IMR-90 (cell line): ENCODE results near the gene CFP. TPM values are rescaled to one million over a fixed set of nuclear protein-coding genes. Genes with fewer than 3 reads are reported as not detected.

Experiments used
- ATAC-seq: fragments of 200-7000 bp; cut with Tn5 transposase; 2 replicates; pipeline ENCODE4 v1.9.1; 2020; ENCODE audit warnings: low read depth, mild to moderate bottlenecking, moderate library complexity
- BruUV-seq: library from RNA; stranded (reverse); fragments of 400-500 nt; replicated peaks from 2 replicates; lab custom pipeline; 2021; lab: Mats Ljungman, UMichigan
- CTCF ChIA-PET: fragments of 300-600 bp; formaldehyde crosslinking; extraction: SDS; loops from one replicate; lab custom pipeline; 2021; ENCODE audit warnings: antibody characterized with exemption; lab: Yijun Ruan, JAX
- POLR2A ChIA-PET: fragments of 300-600 bp; sonication (Branson Sonifier 250); formaldehyde crosslinking; loops from one replicate; lab custom pipeline; 2022; ENCODE audit warnings: antibody characterized with exemption; ENCODE audit not compliant: unreplicated experiment; lab: Charles Lee
- DNase-seq: peaks from one replicate; pipeline ENCODE4 v3.0.0; 2013
- H2AFZ ChIP-seq: replicated peaks from 2 replicates; pipeline ENCODE3; 2013; ENCODE audit warnings: low read length, mild to moderate bottlenecking; ENCODE audit not compliant: poor library complexity
- H2AK5ac ChIP-seq: 2 replicates; pipeline ENCODE4 v1.6.1; 2013; ENCODE audit warnings: low read depth, low read length, inconsistent platforms
- H2AK9ac ChIP-seq: replicated peaks from 2 replicates; pipeline ENCODE3; 2013; ENCODE audit warnings: mild to moderate bottlenecking, low read depth, low read length, moderate library complexity; ENCODE audit not compliant: poor library complexity
- H2BK120ac ChIP-seq: 2 replicates; pipeline ENCODE4 v1.6.1; 2013; ENCODE audit warnings: low read depth, low read length, inconsistent platforms
- H2BK15ac ChIP-seq: 3 replicates; pipeline ENCODE4 v1.6.1; 2013; ENCODE audit warnings: low read depth, low read length, inconsistent platforms
- H2BK20ac ChIP-seq: 2 replicates; pipeline ENCODE4 v1.6.1; 2013; ENCODE audit warnings: low read depth, mild to moderate bottlenecking, inconsistent platforms, low read length, moderate library complexity
- H2BK5ac ChIP-seq: 2 replicates; pipeline ENCODE4 v1.6.1; 2013; ENCODE audit warnings: mild to moderate bottlenecking, low read depth, low read length, inconsistent platforms; ENCODE audit not compliant: poor library complexity, severe bottlenecking
- H3K14ac ChIP-seq: replicated peaks from 2 replicates; pipeline ENCODE4 v1.6.1; 2013; ENCODE audit warnings: low read depth, low read length, inconsistent platforms
- H3K18ac ChIP-seq: 2 replicates; pipeline ENCODE4 v1.6.1; 2013; ENCODE audit warnings: low read depth, low read length, control low read depth
- H3K23ac ChIP-seq: 2 replicates; pipeline ENCODE4 v1.6.1; 2013; ENCODE audit warnings: low read depth, low read length, inconsistent platforms
- H3K27ac ChIP-seq: 2 replicates; pipeline ENCODE4 v1.5.1; 2013; ENCODE audit warnings: mild to moderate bottlenecking, control low read depth, low read length; ENCODE audit not compliant: insufficient read depth
- H3K27me3 ChIP-seq: 2 replicates; pipeline ENCODE4 v1.6.1; 2013; ENCODE audit warnings: low read length; ENCODE audit not compliant: control insufficient read depth, insufficient read depth
- H3K36me3 ChIP-seq: 2 replicates; pipeline ENCODE4 v1.6.1; 2013; ENCODE audit warnings: low read length, mixed read lengths; ENCODE audit not compliant: control insufficient read depth, insufficient read depth
- H3K4ac ChIP-seq: 2 replicates; pipeline ENCODE4 v1.6.1; 2013; ENCODE audit warnings: low read depth, low read length, inconsistent platforms
- H3K4me1 ChIP-seq: 2 replicates; pipeline ENCODE4 v1.6.1; 2013; ENCODE audit warnings: low read length, mixed read lengths; ENCODE audit not compliant: control insufficient read depth, insufficient read depth
- H3K4me2 ChIP-seq: 2 replicates; pipeline ENCODE4 v1.6.1; 2013; ENCODE audit warnings: low read depth, mild to moderate bottlenecking, control low read depth, low read length, moderate library complexity
- H3K4me3 ChIP-seq: 2 replicates; pipeline ENCODE4 v1.5.1; 2013; ENCODE audit warnings: low read depth, mild to moderate bottlenecking, control low read depth, low read length, moderate library complexity; ENCODE audit not compliant: insufficient read depth
- H3K56ac ChIP-seq: 2 replicates; pipeline ENCODE4 v1.6.1; 2013; ENCODE audit warnings: low read length, inconsistent platforms; ENCODE audit not compliant: insufficient read depth; ENCODE audit errors: extremely low read depth
- H3K79me1 ChIP-seq, 2 experiments: 2 replicates each; pipeline ENCODE4 v1.6.1; 2013; ENCODE audit warnings: low read length in 2 of 2, inconsistent platforms in 1 of 2, low read depth in 1 of 2
- H3K9ac ChIP-seq: 2 replicates; pipeline ENCODE4 v1.6.1; 2013; ENCODE audit warnings: low read depth, low read length, control low read depth
- H3K9me1 ChIP-seq: 2 replicates; pipeline ENCODE4 v1.6.1; 2013; ENCODE audit warnings: low read length, inconsistent platforms; ENCODE audit not compliant: insufficient read depth
- H3K9me3 ChIP-seq: 2 replicates; pipeline ENCODE4 v1.6.1; 2013; ENCODE audit warnings: low read length; ENCODE audit not compliant: control insufficient read depth, insufficient read depth
- H4K20me1 ChIP-seq: 2 replicates; pipeline ENCODE4 v1.6.1; 2013; ENCODE audit warnings: low read length, inconsistent platforms; ENCODE audit not compliant: insufficient read depth
- H4K5ac ChIP-seq: 2 replicates; pipeline ENCODE4 v1.6.1; 2013; ENCODE audit warnings: mild to moderate bottlenecking, low read depth, low read length, control low read depth
- H4K8ac ChIP-seq, 2 experiments: 2 replicates each; pipeline ENCODE4 v1.6.1; 2013; ENCODE audit warnings: low read depth in 2 of 2, low read length in 2 of 2, control low read depth in 1 of 2, inconsistent platforms in 1 of 2
- H4K91ac ChIP-seq: 2 replicates; pipeline ENCODE4 v1.6.1; 2013; ENCODE audit warnings: low read depth, low read length, inconsistent platforms; ENCODE audit not compliant: insufficient read depth
- CEBPB ChIP-seq: IDR thresholded peaks from 2 replicates; pipeline ENCODE4 v1.6.1; 2012; ENCODE audit warnings: low read depth, low read length, improper control_type of control experiment
- CHD1 ChIP-seq: IDR thresholded peaks from 2 replicates; pipeline ENCODE4 v1.6.1; 2012; ENCODE audit warnings: low read depth, low read length, improper control_type of control experiment
- ELK1 ChIP-seq: fragments of 150-350 bp; IDR thresholded peaks from 2 replicates; pipeline ENCODE4 v1.6.1; 2016; ENCODE audit warnings: low read depth, mild to moderate bottlenecking, low read length, moderate library complexity, borderline replicate concordance
- MAZ ChIP-seq: IDR thresholded peaks from 2 replicates; pipeline ENCODE4 v1.6.1; 2012; ENCODE audit warnings: low read depth, mild to moderate bottlenecking, low read length, improper control_type of control experiment, moderate library complexity, borderline replicate concordance
- POLR2A ChIP-seq: IDR thresholded peaks from 2 replicates; pipeline ENCODE4 v1.6.1; 2012; ENCODE audit warnings: mild to moderate bottlenecking, low read depth, low read length
- SMC3 ChIP-seq: fragments of 150-350 bp; IDR thresholded peaks from 2 replicates; pipeline ENCODE4 v1.6.1; 2016; ENCODE audit warnings: low read depth, mild to moderate bottlenecking, antibody characterized with exemption, low read length, moderate library complexity
- WGBS, 2 experiments: methylation state at CpG; one replicate each; pipeline versions ENCODE4 v1.1.5 to v1.1.7; 2013; ENCODE audit warnings: missing lambda C conversion rate in 2 of 2; ENCODE audit not compliant: insufficient read length in 1 of 2; ENCODE audit errors: extremely low coverage in 2 of 2; 5-methylcytosine and 5-hydroxymethylcytosine counted together
- dilution Hi-C: fragments of 300-500 bp; cut with HindIII; formaldehyde crosslinking; loops from one replicate; pipeline ENCODE4 v1.14.3; 2018; ENCODE audit warnings: low sequenced_read_pairs; ENCODE audit not compliant: unreplicated experiment
- in situ Hi-C: fragments of 300-500 bp; cut with MboI; formaldehyde crosslinking; loops from 3 replicates; pipeline ENCODE4 v1.14.3; 2019; ENCODE audit warnings: low sequenced_read_pairs, inconsistent platforms, mixed read lengths
- intact Hi-C: fragments of 100-400 bp; cut with micrococcal nuclease; formaldehyde crosslinking; loops from 2 replicates; pipeline ENCODE4 v1.10.0; 2022
- polyA plus RNA-seq, 3 experiments: library from polyadenylated mRNA; depleted of rRNA; stranded (reverse); fragments of >200 nt; gene quantifications; 2 replicates each; pipeline ENCODE4 v1.2.3, GENCODE V29; 2012; ENCODE audit warnings: low replicate concordance in 1 of 3
- total RNA-seq: library from RNA; depleted of rRNA; stranded (reverse); fragments of >200 nt; gene quantifications from 2 replicates; pipeline ENCODE4 v1.2.3, GENCODE V29; 2012

The CFP gene
- total and polyA plus RNA-seq, 2 of the 4 experiments (the other 2 are of a cell fraction), result under 0.01 to 0.14 TPM

- TF ChIP-seq CEBPB (no peak), SMC3 (no peak)
Observed at GRCh38 chrX:47658684-47659420, 29.1 kb upstream of the CFP start, which contains the start of gene UXT (continued).

GRCh38 chrX:47658301-47658683 lies 28.6 kb upstream of the CFP start:
- Histone ChIP-seq H3K4ac (peak overlapping the region; percentile 92; the same call in 1 of the 2 replicates), H4K91ac (peak overlapping the region; percentile 92), H2BK20ac (no peak overlapping the region), H3K4me2 (peak overlapping the region; percentile 74; the same call in 1 of the 2 replicates), H2BK5ac (peak overlapping the region; percentile 95), H3K27ac (peak overlapping the region; percentile 77), H3K9ac (peak overlapping the region; percentile 87), H4K8ac (peak overlapping the region; percentile 77 to 98), H2AFZ (peak overlapping the region; percentile 96), H3K4me1 (peaks cover 4% of the 10 kb centered on the region; the same call in 1 of the 2 replicates), H3K79me1 (peaks cover 11 to 18% of the 10 kb centered on the region in 2 experiments), H2AK9ac (peak overlapping the region; percentile 79), H3K23ac (peak overlapping the region; percentile 91; the same call in 1 of the 2 replicates), H3K27me3 (no peaks in the 10 kb centered on the region), H4K5ac (peak overlapping the region; percentile 89), H3K56ac (peak overlapping the region; percentile 95), H3K18ac (peak overlapping the region; percentile 84; the same call in 1 of the 2 replicates), H2BK120ac (peak overlapping the region; percentile 81), H2AK5ac (peak overlapping the region; percentile 67; the same call in 1 of the 2 replicates), H3K36me3 (peaks cover 13% of the 10 kb centered on the region), H3K9me3 (no peaks in the 10 kb centered on the region), H2BK15ac (peak overlapping the region; percentile 60; the same call in 1 of the 3 replicates), H3K9me1 (0 out of 2 replicates have a peak, but pooled peaks cover 4% of the 10 kb centered on the region), H4K20me1 (no peaks in the 10 kb centered on the region), H3K14ac (peak overlapping the region; percentile 100), H3K4me3 (peak overlapping the region; percentile 87)
- DNase-seq (no peak), ATAC-seq (no peak)
- ChIA-PET CTCF (no interaction called here), POLR2A (no interaction called here)
- no peak for TF ChIP-seq POLR2A
- no peak for TF ChIP-seq ELK1
- no peak for TF ChIP-seq MAZ
- TF ChIP-seq CEBPB, result no peak
- no peak for TF ChIP-seq CHD1
- in situ Hi-C loops (no loop called here), intact Hi-C loops (no loop called here), dilution Hi-C loops (no loop called here)
- TSS peak; percentile 28 for BruUV-seq
- WGBS, 2 experiments, result 24% methylated on average over 7 of the region's 13 CpGs; no CpG with 5 or more reads in 1 of the 2 experiments
